HEK293 (cell line): ENCODE measurements around the gene CACNG1.
"Not testable (repeated sequence)": the region's sequence is repeated elsewhere in the genome, so short reads cannot be mapped to it uniquely, and the experiment has no call there.

Experiments used
- CTCF ChIA-PET: fragments of 350-600 bp; formaldehyde crosslinking; extraction: SDS; loops from one replicate; lab custom pipeline; 2021; ENCODE audit warnings: antibody characterized with exemption; lab: Yijun Ruan, JAX
- POLR2A ChIA-PET: fragments of 300-600 bp; formaldehyde crosslinking; extraction: SDS; loops from one replicate; lab custom pipeline; 2020; ENCODE audit warnings: antibody characterized with exemption, inconsistent platforms; lab: Yijun Ruan, JAX
- H3K27ac ChIP-seq: fragments of 200-500 bp; sonication (Bioruptor generic); 2 replicates; pipeline ENCODE4 v1.5.1; 2014; ENCODE audit warnings: low read depth, low read length, control low read depth, inconsistent platforms; ENCODE audit errors: extremely low read depth
- H3K36me3 ChIP-seq, 2 experiments: fragments of 200-500 bp in 1 of 2; sonication (Bioruptor generic) in 1 of 2; 1 replicate in 1 of 2; 2 replicates in 1 of 2; pipeline ENCODE4 v1.5.1; 2014 to 2017; ENCODE audit warnings: inconsistent platforms in 2 of 2, low read length in 2 of 2; ENCODE audit not compliant: control insufficient read depth in 2 of 2, insufficient read depth in 1 of 2
- H3K4me1 ChIP-seq: fragments of 200-500 bp; sonication (Bioruptor generic); 2 replicates; pipeline ENCODE4 v1.5.1; 2014; ENCODE audit warnings: mild to moderate bottlenecking, low read length, inconsistent platforms; ENCODE audit not compliant: control insufficient read depth, insufficient read depth
- H3K4me3 ChIP-seq: 2 replicates; pipeline ENCODE4 v1.5.1; 2011; ENCODE audit warnings: low read depth, mild to moderate bottlenecking, control low read depth, low read length, moderate library complexity
- H3K9me3 ChIP-seq: fragments of 200-500 bp; sonication (Bioruptor generic); 2 replicates; pipeline ENCODE4 v1.5.1; 2014; ENCODE audit warnings: low read depth, low read length, inconsistent platforms; ENCODE audit not compliant: control insufficient read depth, insufficient read depth
- PRDM6 ChIP-seq: fragments of 450-650 bp; formaldehyde crosslinking; IDR thresholded peaks from 2 replicates; pipeline ENCODE4 v1.5.1; 2017; ENCODE audit warnings: missing biosample characterization, missing genetic modification characterization
- TRIM28 ChIP-seq: IDR thresholded peaks from 2 replicates; pipeline ENCODE4 v1.6.1; 2011; ENCODE audit warnings: low read length, control low read depth, borderline replicate concordance
- ZNF114 ChIP-seq: fragments of 450-650 bp; formaldehyde crosslinking; IDR thresholded peaks from 2 replicates; pipeline ENCODE4 v1.5.0; 2017; ENCODE audit warnings: missing biosample characterization, missing genetic modification characterization
- ZNF121 ChIP-seq: fragments of 450-650 bp; formaldehyde crosslinking; IDR thresholded peaks from 2 replicates; pipeline ENCODE4 v1.5.1; 2016; ENCODE audit warnings: missing biosample characterization, missing genetic modification characterization
- ZNF169 ChIP-seq: fragments of 450-650 bp; formaldehyde crosslinking; IDR thresholded peaks from 2 replicates; pipeline ENCODE4 v1.5.1; 2016; ENCODE audit warnings: missing biosample characterization, missing genetic modification characterization
- ZNF175 ChIP-seq: fragments of 450-650 bp; formaldehyde crosslinking; IDR thresholded peaks from 2 replicates; pipeline ENCODE4 v1.5.1; 2016; ENCODE audit warnings: missing biosample characterization, missing genetic modification characterization
- ZNF24 ChIP-seq: fragments of 450-650 bp; formaldehyde crosslinking; IDR thresholded peaks from 2 replicates; pipeline ENCODE4 v1.5.1; 2016; ENCODE audit warnings: missing biosample characterization, missing genetic modification characterization
- ZNF266 ChIP-seq: fragments of 450-650 bp; formaldehyde crosslinking; IDR thresholded peaks from 2 replicates; pipeline ENCODE4 v1.5.1; 2016; ENCODE audit warnings: missing biosample characterization, missing genetic modification characterization, low read depth
- ZNF324 ChIP-seq: fragments of 450-650 bp; formaldehyde crosslinking; IDR thresholded peaks from 2 replicates; pipeline ENCODE4 v1.5.1; 2016; ENCODE audit warnings: missing biosample characterization, missing genetic modification characterization
- ZNF341 ChIP-seq: fragments of 450-650 bp; formaldehyde crosslinking; IDR thresholded peaks from 2 replicates; pipeline ENCODE4; 2016; ENCODE audit warnings: low read depth, missing biosample characterization, missing genetic modification characterization
- ZNF501 ChIP-seq: fragments of 450-650 bp; formaldehyde crosslinking; IDR thresholded peaks from 2 replicates; pipeline ENCODE4 v1.5.1; 2016; ENCODE audit warnings: missing biosample characterization, missing genetic modification characterization
- ZNF530 ChIP-seq: fragments of 450-650 bp; formaldehyde crosslinking; IDR thresholded peaks from 2 replicates; pipeline ENCODE4 v1.5.1; 2016; ENCODE audit warnings: low read depth, missing biosample characterization, missing genetic modification characterization
- ZNF558 ChIP-seq: fragments of 450-650 bp; formaldehyde crosslinking; IDR thresholded peaks from 2 replicates; pipeline ENCODE4 v1.5.1; 2016; ENCODE audit warnings: missing biosample characterization, missing genetic modification characterization
- ZNF670 ChIP-seq: fragments of 450-650 bp; formaldehyde crosslinking; IDR thresholded peaks from 2 replicates; pipeline ENCODE4 v1.5.1; 2016; ENCODE audit warnings: missing biosample characterization, missing genetic modification characterization, low read depth
- ZNF692 ChIP-seq: fragments of 450-650 bp; formaldehyde crosslinking; IDR thresholded peaks from 2 replicates; pipeline ENCODE4 v1.5.1; 2016; ENCODE audit warnings: missing biosample characterization, missing genetic modification characterization
- ZNF791 ChIP-seq: fragments of 450-650 bp; formaldehyde crosslinking; IDR thresholded peaks from 2 replicates; pipeline ENCODE4 v1.5.1; 2016; ENCODE audit warnings: missing biosample characterization, missing genetic modification characterization
- ZNF792 ChIP-seq: fragments of 450-650 bp; formaldehyde crosslinking; IDR thresholded peaks from 2 replicates; pipeline ENCODE4 v1.5.1; 2016; ENCODE audit warnings: missing biosample characterization, missing genetic modification characterization
- TF ChIP-seq, protein P1 (sequence below): fragments of 450-650 bp; formaldehyde crosslinking; IDR thresholded peaks from 2 replicates; pipeline ENCODE4 v1.5.1; 2017; ENCODE audit warnings: missing biosample characterization, missing genetic modification characterization
- TF ChIP-seq, protein P2 (sequence below): fragments of 450-650 bp; formaldehyde crosslinking; IDR thresholded peaks from 2 replicates; pipeline ENCODE4 v1.5.1; 2016; ENCODE audit warnings: missing biosample characterization, missing genetic modification characterization

CACNG1 gene

GRCh38 chr17:67040652-67041051 is 3.7 kb upstream of the CACNG1 start:
- ChIA-PET POLR2A (no interaction called here), CTCF (interaction anchor here (0.6 kb wide), 1 partner anchor 154 kb away, joined by 3 read pairs; no protein-coding TSS in a partner anchor)
- no peak for TF ChIP-seq PRDM6 (tag by site-specific recombination)
- TF ChIP-seq TRIM28 = no peak
- no peak for TF ChIP-seq ZNF692 (tag by site-specific recombination)
- no peak for TF ChIP-seq ZNF558
- TF ChIP-seq ZNF169 (tag by site-specific recombination) = no peak
- TF ChIP-seq, protein P1, sequence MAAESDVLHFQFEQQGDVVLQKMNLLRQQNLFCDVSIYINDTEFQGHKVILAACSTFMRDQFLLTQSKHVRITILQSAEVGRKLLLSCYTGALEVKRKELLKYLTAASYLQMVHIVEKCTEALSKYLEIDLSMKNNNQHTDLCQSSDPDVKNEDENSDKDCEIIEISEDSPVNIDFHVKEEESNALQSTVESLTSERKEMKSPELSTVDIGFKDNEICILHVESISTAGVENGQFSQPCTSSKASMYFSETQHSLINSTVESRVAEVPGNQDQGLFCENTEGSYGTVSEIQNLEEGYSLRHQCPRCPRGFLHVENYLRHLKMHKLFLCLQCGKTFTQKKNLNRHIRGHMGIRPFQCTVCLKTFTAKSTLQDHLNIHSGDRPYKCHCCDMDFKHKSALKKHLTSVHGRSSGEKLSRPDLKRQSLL (tag by site-specific recombination) = no peak
- no peak for TF ChIP-seq ZNF670 (tag by site-specific recombination)
- TF ChIP-seq, protein P2, sequence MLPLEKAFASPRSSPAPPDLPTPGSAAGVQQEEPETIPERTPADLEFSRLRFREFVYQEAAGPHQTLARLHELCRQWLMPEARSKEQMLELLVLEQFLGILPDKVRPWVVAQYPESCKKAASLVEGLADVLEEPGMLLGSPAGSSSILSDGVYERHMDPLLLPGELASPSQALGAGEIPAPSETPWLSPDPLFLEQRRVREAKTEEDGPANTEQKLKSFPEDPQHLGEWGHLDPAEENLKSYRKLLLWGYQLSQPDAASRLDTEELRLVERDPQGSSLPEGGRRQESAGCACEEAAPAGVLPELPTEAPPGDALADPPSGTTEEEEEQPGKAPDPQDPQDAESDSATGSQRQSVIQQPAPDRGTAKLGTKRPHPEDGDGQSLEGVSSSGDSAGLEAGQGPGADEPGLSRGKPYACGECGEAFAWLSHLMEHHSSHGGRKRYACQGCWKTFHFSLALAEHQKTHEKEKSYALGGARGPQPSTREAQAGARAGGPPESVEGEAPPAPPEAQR (tag by site-specific recombination) = no peak
- no peak for TF ChIP-seq ZNF24 (tag by site-specific recombination)
- TF ChIP-seq ZNF792 (tag by site-specific recombination) = no peak
- TF ChIP-seq ZNF175 (tag by site-specific recombination) = no peak
- TF ChIP-seq ZNF791 = no peak
- no peak for TF ChIP-seq ZNF501
- TF ChIP-seq ZNF114 (tag by site-specific recombination) = no peak
- Histone ChIP-seq H3K4me3 (no peak overlapping the region), H3K4me1 (no peaks in the 10 kb centered on the region), H3K27ac (no peak overlapping the region), H3K36me3 (no peaks in the 10 kb centered on the region), H3K9me3 (no peaks in the 10 kb centered on the region)

DNA sequence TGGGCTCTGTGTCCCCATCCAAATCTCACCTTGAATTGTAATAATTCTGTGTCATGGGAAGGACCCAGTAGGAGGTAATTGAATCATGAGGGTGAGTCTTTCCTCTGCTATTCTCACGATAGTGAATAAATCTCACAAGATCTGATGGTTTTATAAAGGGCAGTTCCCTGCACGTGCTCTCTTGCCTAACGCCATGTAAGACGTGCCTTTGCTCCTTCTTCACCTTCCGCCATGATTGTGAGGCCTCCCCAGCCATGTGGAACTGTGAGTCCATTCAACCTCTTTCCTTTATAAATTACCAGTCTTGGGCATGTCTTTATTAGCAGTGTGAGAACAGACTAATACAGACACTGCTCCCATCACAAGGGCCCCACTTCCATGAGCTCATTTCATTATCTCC is 3.2 kb upstream of the CACNG1 start:
- H3K36me3 ChIP-seq, POLR2A ChIA-PET, H3K4me3 ChIP-seq, H3K9me3 ChIP-seq, H3K4me1 ChIP-seq, H3K27ac ChIP-seq: not testable (repeated sequence)
- CTCF ChIA-PET = interaction anchor here (0.6 kb wide), 1 partner anchor 324 kb away, joined by 3 read pairs; no protein-coding TSS in a partner anchor

DNA sequence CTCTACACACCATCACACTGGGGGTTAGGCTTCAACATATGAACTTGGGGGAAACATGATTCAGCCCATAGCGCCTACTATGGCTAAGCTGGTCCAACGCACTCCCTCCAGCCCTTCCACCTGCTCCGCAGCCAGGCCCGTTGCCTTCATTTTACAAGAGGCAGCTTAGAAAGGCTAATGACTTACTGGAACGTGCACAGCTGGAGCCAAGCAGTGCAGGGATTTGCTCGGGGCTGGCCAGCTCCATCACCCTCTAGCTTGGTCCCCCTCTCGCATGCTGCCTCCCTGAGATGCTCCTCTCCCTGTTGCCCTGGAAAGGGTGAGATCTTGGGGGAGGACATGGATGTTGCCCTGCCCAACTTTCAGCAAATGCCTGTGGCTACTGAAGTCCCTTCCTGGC is 2.8 kb upstream of the CACNG1 start:
- no peak overlapping the region for H3K27ac ChIP-seq
- ChIA-PET POLR2A (no interaction called here), CTCF (interaction anchor here (0.6 kb wide), 1 partner anchor 324 kb away, joined by 3 read pairs; no protein-coding TSS in a partner anchor)
- H3K4me1 ChIP-seq = no peaks in the 10 kb centered on the region
- TF ChIP-seq ZNF266 (tag by site-specific recombination) (no peak), ZNF121 (no peak), ZNF530 (no peak), ZNF324 (tag by site-specific recombination) (no peak), ZNF341 (tag by site-specific recombination) (no peak)
- no peaks in the 10 kb centered on the region for H3K36me3 ChIP-seq
- no peak overlapping the region for H3K4me3 ChIP-seq
- H3K9me3 ChIP-seq = no peaks in the 10 kb centered on the region
